Heart left ventricle (tissue), 16 donors: Measurements from ENCODE around the gene HS3ST2. TPM values are rescaled to one million over a fixed set of nuclear protein-coding genes. Genes with fewer than 3 reads are reported as not detected.

ENCODE experiments used
- ATAC-seq, 4 donors: fragments of 200-7000 bp; cut with Tn5 transposase; one replicate each; pipeline ENCODE4 v1.9.1; 2020 to 2022; ENCODE audit warnings: moderate library complexity in 4 of 4, mild to moderate bottlenecking in 3 of 4, moderate number of reproducible peaks in 1 of 4
- DNase-seq, 5 donors: peaks; one replicate each; pipeline ENCODE4 v3.0.0-alpha.2; 2020
- H3K27ac ChIP-seq, 12 donors: fragments of 200-600 bp; sonication (generic) in 4 of 12; one replicate each; pipeline versions ENCODE4 v1.5.0 to v1.8.0; 2016 to 2022; ENCODE audit warnings: mild to moderate bottlenecking in 2 of 12
- H3K27me3 ChIP-seq, 9 donors: fragments of 200-600 bp; sonication (generic) in 2 of 9; one replicate each; pipeline versions ENCODE4 v1.5.1 to v1.8.0; 2016 to 2022; ENCODE audit warnings: mild to moderate bottlenecking in 3 of 9
- H3K36me3 ChIP-seq, 9 donors: fragments of 200-600 bp; sonication (generic) in 2 of 9; one replicate each; pipeline versions ENCODE4 v1.5.0 to v1.8.0; 2018 to 2022; ENCODE audit warnings: mild to moderate bottlenecking in 2 of 9
- H3K4me1 ChIP-seq, 12 donors: fragments of 200-600 bp; sonication (generic) in 4 of 12; one replicate each; pipeline versions ENCODE4 v1.5.0 to v1.8.0; 2016 to 2022; ENCODE audit warnings: mild to moderate bottlenecking in 3 of 12
- H3K4me3 ChIP-seq, 12 donors: fragments of 200-600 bp; sonication (generic) in 4 of 12; one replicate each; pipeline versions ENCODE4 v1.5.0 to v1.8.0; 2017 to 2022; ENCODE audit warnings: mild to moderate bottlenecking in 9 of 12, moderate library complexity in 4 of 12
- H3K9me3 ChIP-seq, 12 donors: fragments of 200-600 bp; sonication (generic) in 4 of 12; one replicate each; pipeline versions ENCODE4 v1.5.0 to v1.8.0; 2016 to 2022; ENCODE audit warnings: mild to moderate bottlenecking in 1 of 12
- POLR2A ChIP-seq, 2 donors: fragments of 450-650 bp; IDR thresholded peaks; one replicate each; pipeline ENCODE4 v1.6.1; 2017; ENCODE audit warnings: antibody characterized with exemption in 2 of 2, mild to moderate bottlenecking in 2 of 2, moderate library complexity in 2 of 2
- WGBS, 4 donors: extraction: QIAGEN DNeasy Blood & Tissue Kit in 2 of 4; methylation state at CpG; one replicate each; pipeline versions ENCODE4 v1.1.5 to v1.1.7; 2013 to 2018; 5-methylcytosine and 5-hydroxymethylcytosine counted together
- intact Hi-C, 10 donors: fragments of 100-400 bp; cut with DNase I; formaldehyde crosslinking; loops; one replicate each; pipeline versions ENCODE4 v1.11.1 to v1.14.2; 2022
- long read RNA-seq, 3 donors: library from polyadenylated mRNA; unstranded; transcript quantifications; one replicate each; pipeline ENCODE4 v2.0.0, GENCODE V29; 2020 to 2021
- polyA plus RNA-seq, 2 donors: library from polyadenylated mRNA; stranded (reverse); fragments of 200-250 nt; gene quantifications; one replicate each; pipeline ENCODE4 v1.2.3, GENCODE V29; 2013
- total RNA-seq, 9 donors: library from RNA; depleted of rRNA in 2 of 9; stranded (reverse); fragments of >200 nt in 2 of 9; fragmentation: NEBNext Ultra II Directional in 3 of 9; extraction: Animal tissue kit (Norgen Biotek cat#: 25700) in 3 of 9; gene quantifications; one replicate each; pipeline versions ENCODE4 v1.1.0 to v1.2.4, GENCODE V29; 2016 to 2023
- TF ChIP-seq, protein P1 (sequence below), 12 donors: fragments of 200-600 bp; sonication (generic) in 4 of 12; IDR thresholded peaks; one replicate each; pipeline versions ENCODE4 v1.5.0 to v1.8.0; 2018 to 2022; ENCODE audit warnings: antibody characterized with exemption in 12 of 12, mild to moderate bottlenecking in 5 of 12
- donor health status: ischemic (EF 13 %, LVEDD 7.1; RV severe dilation, severe dysfunction).
- donor health status: healthy with polysubstance abuse.
- donor health status: DM: no; HTN: yes; CAD: no.
- donor health status: DM: no; HTN: no; CAD: no.
- donor health status: ischemic (EF 25% LVEDD 6.9; RV normal size, moderate dysfunction).
- donor health status: ischemic (EF 25% LVEDD 5.7; RV mildly dilated, moderate dysfunction).
- donor health status: healthy.
- donor health status: DM: yes; HTN: yes; CAD: no.
- donor health status: ischemic (EF 35%, LVEDD 5.7; RV mildly dilated, moderate dysfunction).
- donor health status: nonischemic (EF 11% LVEDD 7.7; RV severe dilation, severe dysfunction).
- donor health status: DM: yes; HTN: yes; CAD: no.
- donor health status: PGD.
- donor health status: ischemic (EF 29% LVEDD 5.4; RV normal size, mild dysfunction).
- donor health status: nonischemic (EF 23%, LVEDD 6.1; RV moderate dilation, normal function).

The HS3ST2 gene
- 1 to 10 TPM in 1 of 9 donors, under 1 TPM in 8; 0.15 to 4.3 (median 0.32) TPM for total RNA-seq
- polyA plus RNA-seq: under 1 TPM; 0.08 to 0.19 TPM
- long read RNA-seq, donor 1, partial matches to known transcripts: 0 of 1 reads
- long read RNA-seq, donor 1, other reads (novel, unspliced or antisense): 1 of 1 reads
- long read RNA-seq, donor 2: 0 reads
- long read RNA-seq, donor 3, partial matches to known transcripts: 0 of 2 reads
- long read RNA-seq, donor 3, other reads (novel, unspliced or antisense): 2 of 2 reads

DNA sequence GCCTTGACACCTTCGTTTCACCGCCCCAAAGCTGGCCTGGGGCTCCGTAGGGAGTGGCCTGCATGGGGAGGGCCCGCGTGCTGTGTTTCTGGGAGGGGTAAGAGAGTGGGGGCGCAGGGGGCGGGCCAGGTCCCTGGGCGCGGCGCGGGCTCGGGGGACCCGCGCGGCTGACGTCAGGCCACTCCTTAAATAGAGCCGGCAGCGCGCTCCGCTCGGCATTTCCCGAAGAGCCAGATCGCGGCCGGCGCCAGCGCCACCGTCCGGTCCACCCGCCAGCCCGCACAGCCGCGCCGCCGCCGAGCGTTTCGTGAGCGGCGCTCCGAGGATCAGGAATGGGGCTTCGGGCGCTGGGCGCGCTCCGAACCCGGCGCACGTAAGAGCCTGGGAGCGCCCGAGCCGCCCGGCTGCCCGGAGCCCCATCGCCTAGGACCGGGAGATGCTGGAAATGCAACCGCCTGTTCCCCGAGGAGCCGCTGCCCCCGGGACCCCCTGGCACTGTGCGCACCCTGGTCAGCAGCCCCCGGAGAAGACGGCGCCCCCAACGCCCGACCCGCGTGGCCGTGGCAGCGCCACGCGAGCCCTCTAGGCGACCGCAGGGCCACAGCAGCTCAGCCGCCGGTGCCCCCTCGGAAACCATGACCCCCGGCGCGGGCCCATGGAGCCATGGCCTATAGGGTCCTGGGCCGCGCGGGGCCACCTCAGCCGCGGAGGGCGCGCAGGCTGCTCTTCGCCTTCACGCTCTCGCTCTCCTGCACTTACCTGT, at the start of gene HS3ST2:
Gene HS3ST2 (plus strand): TSS at position 215 of the 763 bp plus-strand sequence. CDS start 449 bp downstream, at position 664.
- H3K27me3 ChIP-seq: peaks cover 17 to 55% (median 32%) of the 10 kb centered on the region in 9 donors
- ATAC-seq: peak; percentile 59 to 89 (median 80)
- H3K36me3 ChIP-seq: no peaks in the 10 kb centered on the region
- H3K4me1 ChIP-seq: peaks cover 0 to 22% (median 13%) of the 10 kb centered on the region in 12 donors
- intact Hi-C loops: no loop called here
- H3K9me3 ChIP-seq: no peaks in the 10 kb centered on the region
- peak within 1 kb of the TSS; percentile 14 to 54 (median 46) for H3K4me3 ChIP-seq
- 1 to 2% (median 2%) methylated on average over 21 to 90 of the region's 90 CpGs for WGBS, 4 donors
- peak; percentile 34 to 70 (median 46) for DNase-seq
- no peak within 1 kb of the TSS for H3K27ac ChIP-seq
- TF ChIP-seq, protein P1, sequence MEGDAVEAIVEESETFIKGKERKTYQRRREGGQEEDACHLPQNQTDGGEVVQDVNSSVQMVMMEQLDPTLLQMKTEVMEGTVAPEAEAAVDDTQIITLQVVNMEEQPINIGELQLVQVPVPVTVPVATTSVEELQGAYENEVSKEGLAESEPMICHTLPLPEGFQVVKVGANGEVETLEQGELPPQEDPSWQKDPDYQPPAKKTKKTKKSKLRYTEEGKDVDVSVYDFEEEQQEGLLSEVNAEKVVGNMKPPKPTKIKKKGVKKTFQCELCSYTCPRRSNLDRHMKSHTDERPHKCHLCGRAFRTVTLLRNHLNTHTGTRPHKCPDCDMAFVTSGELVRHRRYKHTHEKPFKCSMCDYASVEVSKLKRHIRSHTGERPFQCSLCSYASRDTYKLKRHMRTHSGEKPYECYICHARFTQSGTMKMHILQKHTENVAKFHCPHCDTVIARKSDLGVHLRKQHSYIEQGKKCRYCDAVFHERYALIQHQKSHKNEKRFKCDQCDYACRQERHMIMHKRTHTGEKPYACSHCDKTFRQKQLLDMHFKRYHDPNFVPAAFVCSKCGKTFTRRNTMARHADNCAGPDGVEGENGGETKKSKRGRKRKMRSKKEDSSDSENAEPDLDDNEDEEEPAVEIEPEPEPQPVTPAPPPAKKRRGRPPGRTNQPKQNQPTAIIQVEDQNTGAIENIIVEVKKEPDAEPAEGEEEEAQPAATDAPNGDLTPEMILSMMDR (IDR thresholded peaks at IDR 0.05): peak in 10 of 12 donors; percentile 7 to 59 (median 26)
- TF ChIP-seq POLR2A (IDR thresholded peaks at IDR 0.05): no peak

DNA sequence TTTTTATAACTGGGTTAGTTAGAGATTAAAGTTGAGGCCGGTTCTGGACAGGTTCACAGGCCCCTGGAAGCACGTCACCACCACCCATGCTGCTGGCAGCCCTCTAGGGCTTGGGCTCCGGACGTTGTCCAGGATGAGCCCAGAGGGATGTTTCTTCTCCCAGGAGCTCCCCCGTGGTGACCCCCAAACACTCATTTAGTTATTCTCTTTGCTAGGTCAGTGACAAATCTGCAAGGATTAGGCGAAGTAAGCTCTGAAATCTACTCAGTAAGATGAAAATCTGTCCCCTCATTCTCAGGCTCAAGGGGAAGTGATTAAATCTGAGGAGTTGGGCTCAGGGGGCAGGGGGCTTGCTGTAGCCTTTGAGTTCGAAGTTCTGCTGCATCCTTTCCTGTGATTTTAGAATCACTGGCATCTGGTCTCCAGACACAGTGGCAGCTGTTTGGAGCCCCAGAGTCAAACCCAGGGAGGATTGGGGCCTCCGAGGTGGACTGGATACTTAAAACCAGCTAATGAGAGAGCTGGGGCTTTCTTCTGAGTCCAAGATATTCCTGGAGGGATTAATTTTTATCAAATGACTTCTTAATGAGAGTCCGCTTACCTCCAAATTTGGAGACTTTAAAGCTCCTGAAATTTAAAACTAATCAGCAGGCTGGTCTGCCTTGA, 49.2 kb upstream of the HS3ST2 start:
- no peak overlapping the region for H3K4me3 ChIP-seq
- H3K27me3 ChIP-seq: peaks cover 0 to 5% (median 0%) of the 10 kb centered on the region in 9 donors
- WGBS, 4 donors: 29 to 40% (median 34%) methylated on average over 9 of the region's 9 CpGs
- TF ChIP-seq POLR2A (IDR thresholded peaks at IDR 0.05): no peak
- TF ChIP-seq, protein P1 (IDR thresholded peaks at IDR 0.05): no peak
- DNase-seq (no peak), ATAC-seq (no peak)
- H3K36me3 ChIP-seq: no peaks in the 10 kb centered on the region
- intact Hi-C loops: no loop called here
- H3K27ac ChIP-seq: peak overlapping the region in 2 of 12 donors; percentile 12 to 67
- H3K9me3 ChIP-seq: peaks cover 0 to 7% (median 0%) of the 10 kb centered on the region in 12 donors
- peaks cover 0 to 14% (median 0%) of the 10 kb centered on the region in 12 donors for H3K4me1 ChIP-seq

DNA sequence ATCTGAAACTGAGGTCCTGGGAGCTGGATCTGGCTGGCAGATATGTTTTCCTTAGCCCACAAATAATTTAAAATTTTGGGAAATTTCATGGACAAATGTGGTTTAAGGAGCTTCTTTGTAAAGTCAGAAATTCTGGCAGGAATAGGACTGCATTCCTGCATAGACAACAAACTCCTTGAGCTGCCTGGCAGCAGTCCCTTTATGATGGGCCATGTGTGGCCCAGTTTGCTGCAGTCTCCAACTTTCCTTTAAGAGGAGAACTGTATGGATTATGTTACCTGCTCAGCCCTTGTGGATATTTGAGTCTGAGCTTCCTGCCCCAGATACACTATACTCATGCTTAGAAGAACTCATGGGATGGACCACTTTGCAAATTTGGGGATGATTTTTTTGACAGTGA, 48.5 kb upstream of the HS3ST2 start:
- intact Hi-C loops: no loop called here
- TF ChIP-seq POLR2A (IDR thresholded peaks at IDR 0.05): no peak
- TF ChIP-seq, protein P1 (IDR thresholded peaks at IDR 0.05): no peak
- Histone ChIP-seq H3K36me3 (no peaks in the 10 kb centered on the region), H3K9me3 (peaks cover 0 to 7% (median 0%) of the 10 kb centered on the region in 12 donors), H3K4me1 (peaks cover 0 to 14% (median 0%) of the 10 kb centered on the region in 12 donors), H3K27ac (peak overlapping the region in 1 of 12 donors; percentile 67), H3K27me3 (peaks cover 0 to 5% (median 0%) of the 10 kb centered on the region in 9 donors), H3K4me3 (no peak overlapping the region)
- no peak for ATAC-seq
- DNase-seq: no peak

DNA sequence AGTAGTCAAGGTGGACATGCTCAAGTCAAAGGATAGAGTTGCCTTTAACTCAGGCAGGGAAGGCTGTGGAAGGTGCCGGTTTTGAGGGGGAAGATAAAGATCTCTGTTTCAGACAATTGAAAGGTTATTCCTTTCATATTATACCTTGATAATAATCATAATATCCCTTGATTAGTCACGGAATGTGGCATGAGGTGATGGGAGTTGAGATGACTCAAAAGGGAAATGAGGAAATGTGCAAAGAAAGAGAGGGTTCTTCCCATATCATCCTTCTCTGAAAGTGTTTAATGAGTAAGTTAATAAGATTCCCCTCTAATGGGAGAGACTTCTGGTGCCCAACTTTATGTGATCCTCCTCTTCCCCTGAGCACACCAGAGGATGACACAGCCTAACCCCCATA, 43.1 kb upstream of the HS3ST2 start:
- peaks cover 0 to 7% (median 0%) of the 10 kb centered on the region in 12 donors for H3K9me3 ChIP-seq
- 57 to 66% (median 64%) methylated on average over 2 of the region's 2 CpGs for WGBS, 4 donors
- intact Hi-C loops: no loop called here
- H3K27me3 ChIP-seq: peaks cover 0 to 44% (median 0%) of the 10 kb centered on the region in 9 donors
- ATAC-seq (no peak), DNase-seq (no peak)
- H3K4me3 ChIP-seq: no peak overlapping the region
- H3K27ac ChIP-seq: no peak overlapping the region
- TF ChIP-seq, protein P1 (IDR thresholded peaks at IDR 0.05): no peak
- no peak for TF ChIP-seq POLR2A (IDR thresholded peaks at IDR 0.05)
- no peaks in the 10 kb centered on the region for H3K4me1 ChIP-seq
- no peaks in the 10 kb centered on the region for H3K36me3 ChIP-seq
